HG02884 (cell line): ENCODE measurements around the gene USP54.
"Not testable (repeated sequence)": the region's sequence is repeated elsewhere in the genome, so short reads cannot be mapped to it uniquely, and the experiment has no call there.

Experiments used
- ATAC-seq: cut with Tn5 transposase; IDR thresholded peaks from one replicate; pipeline ENCODE4 v1.9.1; 2021; ENCODE audit warnings: mild to moderate bottlenecking, moderate library complexity; ENCODE audit not compliant: unreplicated experiment

Gene USP54, protein sequence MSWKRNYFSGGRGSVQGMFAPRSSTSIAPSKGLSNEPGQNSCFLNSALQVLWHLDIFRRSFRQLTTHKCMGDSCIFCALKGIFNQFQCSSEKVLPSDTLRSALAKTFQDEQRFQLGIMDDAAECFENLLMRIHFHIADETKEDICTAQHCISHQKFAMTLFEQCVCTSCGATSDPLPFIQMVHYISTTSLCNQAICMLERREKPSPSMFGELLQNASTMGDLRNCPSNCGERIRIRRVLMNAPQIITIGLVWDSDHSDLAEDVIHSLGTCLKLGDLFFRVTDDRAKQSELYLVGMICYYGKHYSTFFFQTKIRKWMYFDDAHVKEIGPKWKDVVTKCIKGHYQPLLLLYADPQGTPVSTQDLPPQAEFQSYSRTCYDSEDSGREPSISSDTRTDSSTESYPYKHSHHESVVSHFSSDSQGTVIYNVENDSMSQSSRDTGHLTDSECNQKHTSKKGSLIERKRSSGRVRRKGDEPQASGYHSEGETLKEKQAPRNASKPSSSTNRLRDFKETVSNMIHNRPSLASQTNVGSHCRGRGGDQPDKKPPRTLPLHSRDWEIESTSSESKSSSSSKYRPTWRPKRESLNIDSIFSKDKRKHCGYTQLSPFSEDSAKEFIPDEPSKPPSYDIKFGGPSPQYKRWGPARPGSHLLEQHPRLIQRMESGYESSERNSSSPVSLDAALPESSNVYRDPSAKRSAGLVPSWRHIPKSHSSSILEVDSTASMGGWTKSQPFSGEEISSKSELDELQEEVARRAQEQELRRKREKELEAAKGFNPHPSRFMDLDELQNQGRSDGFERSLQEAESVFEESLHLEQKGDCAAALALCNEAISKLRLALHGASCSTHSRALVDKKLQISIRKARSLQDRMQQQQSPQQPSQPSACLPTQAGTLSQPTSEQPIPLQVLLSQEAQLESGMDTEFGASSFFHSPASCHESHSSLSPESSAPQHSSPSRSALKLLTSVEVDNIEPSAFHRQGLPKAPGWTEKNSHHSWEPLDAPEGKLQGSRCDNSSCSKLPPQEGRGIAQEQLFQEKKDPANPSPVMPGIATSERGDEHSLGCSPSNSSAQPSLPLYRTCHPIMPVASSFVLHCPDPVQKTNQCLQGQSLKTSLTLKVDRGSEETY (N-terminal part only)

GRCh38 chr10:73590881-73591799 is at the start of gene USP54:
Gene USP54 (minus strand): TSS chr10:73591342. CDS start chr10:73575658, 15,684 bp downstream.
- ATAC-seq = no peak

- no peak for ATAC-seq
Measured at GRCh38 chr10:73639286-73639685, 48.1 kb upstream of the USP54 start.

DNA sequence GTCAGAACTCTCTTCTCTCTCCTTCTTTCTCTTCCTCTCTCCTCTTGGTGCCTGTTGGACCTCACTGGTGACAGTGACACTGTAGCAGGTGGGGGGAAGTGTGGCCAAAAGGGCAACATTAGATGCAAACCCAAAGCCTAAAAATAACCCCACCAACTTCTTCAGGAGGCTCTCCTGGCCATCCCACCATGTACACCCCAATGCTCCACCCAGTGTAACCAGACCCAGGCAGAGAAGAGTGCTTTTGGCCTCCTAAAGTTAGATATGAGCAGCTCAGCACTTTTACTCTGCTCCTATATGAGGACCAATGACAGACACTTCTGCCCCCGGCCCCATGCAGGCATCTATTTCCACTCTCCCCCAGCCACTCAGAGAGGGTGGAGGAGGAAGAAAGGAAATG is 44.6 kb upstream of the USP54 start:
- ATAC-seq = no peak

DNA sequence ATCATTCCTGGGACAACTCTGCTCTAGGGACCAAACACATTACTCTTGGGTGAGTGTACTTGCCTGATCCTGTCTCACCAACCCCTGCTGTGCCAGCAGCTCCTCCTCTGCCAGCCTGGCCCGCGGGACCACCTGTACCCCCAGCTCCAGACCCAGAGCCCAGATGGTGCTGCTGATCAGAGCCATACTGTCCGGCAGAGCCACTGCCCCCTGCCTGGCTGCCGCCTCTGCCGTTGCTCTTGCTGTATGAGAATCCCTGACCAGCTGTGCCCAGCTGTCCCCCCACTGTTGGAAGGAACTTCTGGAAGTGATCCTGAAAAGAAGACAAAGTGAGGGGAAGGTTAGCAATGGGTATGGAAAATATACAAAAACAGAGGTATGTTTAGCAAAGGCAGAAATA is 43.3 kb upstream of the USP54 start:
- ATAC-seq = no peak

DNA sequence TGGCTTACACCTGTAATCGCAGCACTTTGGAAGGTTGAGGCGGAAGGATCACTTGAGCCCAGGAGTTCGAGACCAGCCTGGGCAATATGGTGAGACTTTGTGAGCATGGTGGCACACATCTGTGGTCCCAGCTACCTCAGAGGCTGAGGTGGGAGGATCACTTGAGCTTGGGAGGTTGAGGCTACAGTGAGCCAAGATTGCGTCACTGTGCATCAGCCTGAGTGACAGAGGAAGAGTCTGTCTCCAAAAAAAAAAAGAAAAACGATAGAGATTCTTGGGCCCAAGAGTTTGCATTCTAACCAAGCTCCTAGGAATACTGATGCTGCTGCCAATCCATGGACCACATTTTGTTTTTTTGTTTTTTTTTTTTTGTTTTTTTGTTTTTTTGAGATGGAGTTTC is 38.0 kb upstream of the USP54 start:
- ATAC-seq = no peak

- ATAC-seq = no peak
Measured at GRCh38 chr10:73628405-73628804, 37.3 kb upstream of the USP54 start.

DNA sequence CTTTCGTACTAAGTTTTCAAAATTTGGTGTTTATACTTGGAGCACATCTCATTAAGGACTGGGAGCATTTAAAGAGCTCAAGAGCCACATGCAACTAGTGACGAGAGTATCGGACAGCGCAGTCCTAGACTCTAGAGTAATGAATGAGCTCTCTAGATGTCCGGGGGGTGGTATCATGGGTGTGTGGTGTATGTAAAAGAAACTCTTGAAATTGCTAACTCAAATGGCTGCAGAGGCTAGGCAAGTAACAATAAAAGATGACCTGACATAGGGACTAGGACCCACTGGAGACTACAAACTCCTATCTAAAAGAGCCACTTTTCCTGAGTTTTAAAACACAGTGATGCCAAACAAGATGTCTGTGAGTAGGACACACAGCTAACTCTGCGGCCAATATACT is 36.2 kb upstream of the USP54 start:
- ATAC-seq = no peak

- ATAC-seq = peak; percentile 97
Measured at GRCh38 chr10:73625884-73626752, 35.0 kb upstream of the USP54 start.

DNA sequence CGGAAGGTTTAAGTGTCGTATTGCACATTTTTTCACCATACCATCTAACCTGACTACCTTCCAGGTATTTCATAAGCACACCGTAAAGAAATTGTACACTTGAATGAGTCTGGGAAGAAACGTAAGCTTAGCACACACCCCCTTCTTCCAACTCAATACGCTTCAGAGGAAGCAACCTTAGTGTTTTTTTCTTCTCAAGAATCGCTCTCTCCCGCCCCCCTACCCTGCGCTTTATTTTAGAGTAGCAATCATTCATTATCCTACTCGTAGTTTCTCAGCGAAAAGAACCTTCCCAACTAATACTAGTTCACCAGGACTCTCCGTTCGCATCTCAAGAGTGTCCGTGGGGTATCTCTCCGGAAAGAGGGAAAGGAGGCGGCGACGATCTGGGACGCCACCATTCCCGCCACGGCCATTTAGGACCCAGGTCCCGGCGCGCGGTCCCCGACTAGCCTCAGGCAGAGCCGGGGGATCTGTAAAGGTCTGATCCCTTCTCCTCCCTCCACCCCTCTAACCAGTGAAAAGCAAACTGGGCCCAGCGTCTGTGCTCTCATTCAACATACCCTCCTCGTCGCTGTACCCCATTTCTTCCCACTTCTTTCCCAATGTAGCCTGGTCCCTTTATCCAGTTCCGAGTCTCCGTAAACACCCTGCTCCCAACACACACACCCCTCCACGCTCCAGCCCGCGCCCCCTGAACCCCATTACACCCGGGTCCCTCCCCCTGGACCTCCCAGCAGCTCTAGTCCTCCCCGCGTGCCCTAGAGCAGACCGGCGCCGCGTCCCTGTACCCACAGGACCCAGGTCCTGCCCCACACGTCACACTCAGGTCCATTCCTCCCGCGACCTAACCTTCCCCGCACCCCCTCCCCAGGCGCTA is 34.1 kb upstream of the USP54 start:
- ATAC-seq = peak; percentile 32

DNA sequence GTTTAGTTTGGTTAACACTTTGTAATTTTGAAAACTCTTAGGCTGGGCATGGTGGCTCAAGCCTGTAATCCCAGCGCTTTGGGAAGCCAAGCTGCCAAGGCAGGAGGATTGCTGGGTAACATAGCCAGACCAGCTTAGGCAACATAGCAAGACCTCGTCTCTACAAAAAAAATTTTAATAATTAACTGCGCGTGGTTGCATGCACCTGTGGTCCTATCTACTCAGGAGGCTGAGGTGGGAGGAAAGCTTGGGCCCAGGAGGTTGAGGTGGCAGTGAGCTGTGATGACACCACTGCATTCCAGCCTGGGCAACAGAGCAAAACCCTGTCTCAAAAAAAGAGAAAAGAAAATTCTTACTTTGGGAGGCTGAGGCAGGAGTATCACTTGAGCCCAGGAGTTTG is 31.9 kb upstream of the USP54 start:
- ATAC-seq = no peak

DNA sequence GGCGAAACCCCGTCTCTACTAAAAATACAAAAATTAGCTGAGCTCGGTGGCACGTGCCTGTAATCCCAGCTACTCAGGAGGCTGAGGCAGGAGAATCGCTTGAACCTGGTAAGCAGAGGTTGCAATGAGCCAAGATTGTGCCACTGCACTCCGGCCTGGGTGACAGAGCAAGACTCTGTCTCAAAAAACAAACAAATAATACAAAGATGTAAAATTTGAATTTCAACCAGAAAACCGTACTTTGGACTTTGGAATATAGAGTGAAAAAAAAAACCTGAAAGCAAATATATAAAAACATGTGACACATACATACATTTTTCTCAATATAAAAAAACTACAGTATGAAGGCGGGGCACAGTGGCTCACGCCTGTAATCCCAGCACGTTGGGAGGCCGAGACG is 29.8 kb upstream of the USP54 start:
- ATAC-seq = not testable (repeated sequence)

DNA sequence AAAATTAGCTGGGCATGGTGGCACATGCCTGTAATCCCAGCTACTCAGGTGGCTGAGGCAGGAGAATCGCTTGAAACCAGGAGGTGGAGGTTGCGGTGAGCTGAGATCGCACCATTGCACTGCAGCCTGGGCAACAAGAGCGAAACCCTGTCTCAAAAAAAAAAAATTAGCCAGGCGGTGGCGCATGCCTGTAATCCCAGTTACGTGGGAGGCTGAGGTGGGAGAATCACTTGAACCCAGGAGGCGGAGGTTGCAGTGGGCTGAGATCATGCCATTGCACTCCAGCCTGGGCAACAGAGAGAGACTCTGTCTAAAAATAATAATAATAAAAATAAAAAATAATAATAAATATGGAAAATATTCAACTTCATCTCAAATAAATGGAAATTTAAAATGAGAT is 26.0 kb upstream of the USP54 start:
- ATAC-seq = not testable (repeated sequence)

- no peak for ATAC-seq
Measured at GRCh38 chr10:73614720-73615119, 23.6 kb upstream of the USP54 start.

DNA sequence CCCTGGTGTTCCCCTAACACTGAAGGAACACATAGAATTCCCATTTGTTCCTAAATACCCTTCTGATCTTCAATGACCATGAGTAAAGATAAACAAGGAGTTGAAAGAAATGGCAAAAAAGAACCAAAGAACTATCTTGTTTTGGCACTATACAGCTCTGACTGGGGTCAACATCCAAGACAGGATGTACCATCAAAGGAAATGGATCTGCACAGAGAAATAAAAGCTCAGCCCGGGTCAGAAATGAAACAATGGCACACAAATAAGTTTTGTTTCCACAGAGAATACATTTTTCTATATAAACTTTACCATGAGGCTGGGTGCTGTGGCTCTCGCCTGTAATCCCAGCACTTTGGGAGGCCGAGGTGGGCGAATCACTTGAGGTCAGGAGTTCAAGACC is 18.0 kb upstream of the USP54 start:
- no peak for ATAC-seq

DNA sequence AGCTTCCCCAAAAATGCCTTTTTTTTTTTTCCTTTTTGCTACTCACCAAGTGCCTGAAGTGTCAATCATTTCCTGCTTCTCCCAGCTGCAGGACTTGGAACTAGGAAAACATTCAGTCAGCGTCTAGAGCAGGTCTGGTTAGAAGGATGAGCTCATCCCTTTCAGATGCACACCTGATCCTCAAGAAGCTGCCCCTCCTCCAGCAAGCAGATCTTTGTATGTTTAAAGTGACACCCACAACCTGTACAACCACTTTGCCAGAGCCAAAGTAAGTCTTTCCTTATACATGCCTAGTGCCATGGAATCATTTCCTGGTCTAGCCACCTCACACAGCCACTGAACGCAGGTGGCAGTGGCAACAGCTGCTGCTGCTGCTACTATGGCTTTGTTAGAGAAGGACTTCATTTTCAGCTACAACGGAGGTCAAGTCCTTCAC is 10.4 kb upstream of the USP54 start:
- no peak for ATAC-seq

- ATAC-seq = no peak
Measured at GRCh38 chr10:73597346-73597745, 6.2 kb upstream of the USP54 start.

DNA sequence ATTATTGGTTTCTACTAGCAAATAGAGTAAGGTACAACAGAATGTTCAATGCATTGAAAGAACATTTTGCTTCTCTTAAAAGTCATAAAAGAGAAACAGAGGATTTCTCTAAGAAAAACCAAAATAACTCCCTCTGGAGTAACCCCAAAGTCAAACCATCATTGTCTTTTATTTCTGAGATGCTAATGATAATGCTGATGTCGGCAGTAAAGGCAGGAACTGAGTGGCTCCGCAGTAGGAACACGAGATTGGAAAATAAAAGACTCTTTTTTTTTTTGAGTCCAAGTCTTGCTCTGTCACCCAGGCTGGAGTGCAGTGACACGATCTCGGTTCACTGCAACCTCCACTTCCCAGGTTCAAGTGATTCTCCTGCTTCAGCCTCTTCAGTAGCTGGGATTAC is 2.7 kb upstream of the USP54 start:
- no peak for ATAC-seq

DNA sequence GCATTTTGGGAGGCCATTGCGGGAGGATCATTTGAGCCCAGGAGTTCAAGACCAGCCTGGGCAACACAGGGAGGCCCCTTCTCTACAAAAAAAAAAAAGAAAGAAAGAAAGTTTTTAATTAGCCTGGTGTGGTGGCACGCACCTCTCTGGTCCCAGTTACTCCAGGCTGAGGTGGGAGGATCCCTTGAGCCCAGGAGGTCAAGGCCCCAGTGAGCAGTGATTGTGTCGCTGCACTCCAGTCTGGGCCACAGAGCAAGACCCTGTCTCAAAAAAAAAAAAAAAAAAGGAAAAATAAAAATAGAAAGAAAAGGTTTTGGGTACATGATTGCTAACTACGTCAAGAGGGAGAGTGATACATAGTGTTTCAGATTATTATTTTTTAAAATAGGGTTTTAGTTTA is 2.0 kb upstream of the USP54 start:
- no peak for ATAC-seq
